Calu3 (cell line): ENCODE data around the gene URM1. TPM values are rescaled to one million over a fixed set of nuclear protein-coding genes. Genes with fewer than 3 reads are reported as not detected.

ENCODE experiments used
- BruUV-seq: library from RNA; stranded (reverse); fragments of 400-500 nt; replicated peaks from 2 replicates; lab custom pipeline; 2021; lab: Mats Ljungman, UMichigan
- CTCF ChIA-PET: fragments of 300-600 bp; sonication (Branson Sonifier 250); formaldehyde crosslinking; loops from one replicate; lab custom pipeline; 2022; ENCODE audit warnings: antibody characterized with exemption; lab: Charles Lee
- DNase-seq: peaks from one replicate; pipeline ENCODE4 v3.0.0; 2022
- H3K27ac Mint-ChIP-seq: one replicate; pipeline ENCODE4 v1.8.0; 2022; ENCODE audit warnings: mixed read lengths; ENCODE audit not compliant: unreplicated experiment
- H3K27me3 Mint-ChIP-seq: one replicate; pipeline ENCODE4 v1.8.0; 2022; ENCODE audit warnings: mixed read lengths; ENCODE audit not compliant: unreplicated experiment
- H3K36me3 Mint-ChIP-seq: one replicate; pipeline ENCODE4 v1.8.0; 2022; ENCODE audit warnings: mild to moderate bottlenecking, moderate library complexity, mixed read lengths; ENCODE audit not compliant: insufficient read depth, unreplicated experiment
- H3K4me1 Mint-ChIP-seq: one replicate; pipeline ENCODE4 v1.8.0; 2022; ENCODE audit warnings: mild to moderate bottlenecking, low read depth, mixed read lengths; ENCODE audit not compliant: unreplicated experiment
- H3K4me3 Mint-ChIP-seq: one replicate; pipeline ENCODE4 v1.8.0; 2022; ENCODE audit warnings: mild to moderate bottlenecking, low read depth, moderate library complexity, mixed read lengths; ENCODE audit not compliant: unreplicated experiment
- H3K9me3 Mint-ChIP-seq: one replicate; pipeline ENCODE4 v1.8.0; 2022; ENCODE audit warnings: low read depth, mixed read lengths; ENCODE audit not compliant: unreplicated experiment
- intact Hi-C: fragments of 100-400 bp; cut with micrococcal nuclease; formaldehyde crosslinking; loops from one replicate; pipeline ENCODE4 v1.10.0; 2022; ENCODE audit not compliant: unreplicated experiment
- total RNA-seq: library from RNA; stranded (reverse); gene quantifications from 2 replicates; pipeline ENCODE4 v1.2.3, GENCODE V29; 2022
- TF ChIP-seq, protein P1 (sequence below): fragments of 200-600 bp; IDR thresholded peaks from one replicate; pipeline ENCODE4 v1.8.0; 2022; ENCODE audit warnings: antibody characterized with exemption; ENCODE audit not compliant: unreplicated experiment

URM1 gene
- total RNA-seq, 1 experiment from 2014 or later: 38.6 TPM

DNA sequence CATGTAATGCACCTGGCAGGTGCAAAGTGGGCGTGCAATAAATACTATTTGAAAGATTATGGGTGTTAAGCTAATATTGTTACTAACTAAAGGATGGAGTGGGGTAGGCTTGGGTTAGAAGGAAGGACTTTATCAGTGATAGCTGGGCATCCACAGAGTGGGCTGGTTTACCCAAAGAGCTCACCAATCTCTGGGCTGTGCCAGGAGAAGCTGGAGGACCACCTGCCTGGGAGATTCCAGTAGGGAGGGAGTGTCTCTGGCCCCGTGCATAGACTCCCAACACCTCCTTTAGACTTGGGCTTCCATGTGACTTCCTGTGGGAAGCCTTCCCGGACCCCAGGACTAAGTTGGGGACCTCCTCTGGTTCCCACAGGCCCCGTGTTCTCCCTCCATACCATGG is 5.6 kb upstream of the URM1 start:
- CTCF ChIA-PET: no interaction called here
- H3K27ac Mint-ChIP-seq: no peak overlapping the region
- H3K4me3 Mint-ChIP-seq: no peak overlapping the region

DNA sequence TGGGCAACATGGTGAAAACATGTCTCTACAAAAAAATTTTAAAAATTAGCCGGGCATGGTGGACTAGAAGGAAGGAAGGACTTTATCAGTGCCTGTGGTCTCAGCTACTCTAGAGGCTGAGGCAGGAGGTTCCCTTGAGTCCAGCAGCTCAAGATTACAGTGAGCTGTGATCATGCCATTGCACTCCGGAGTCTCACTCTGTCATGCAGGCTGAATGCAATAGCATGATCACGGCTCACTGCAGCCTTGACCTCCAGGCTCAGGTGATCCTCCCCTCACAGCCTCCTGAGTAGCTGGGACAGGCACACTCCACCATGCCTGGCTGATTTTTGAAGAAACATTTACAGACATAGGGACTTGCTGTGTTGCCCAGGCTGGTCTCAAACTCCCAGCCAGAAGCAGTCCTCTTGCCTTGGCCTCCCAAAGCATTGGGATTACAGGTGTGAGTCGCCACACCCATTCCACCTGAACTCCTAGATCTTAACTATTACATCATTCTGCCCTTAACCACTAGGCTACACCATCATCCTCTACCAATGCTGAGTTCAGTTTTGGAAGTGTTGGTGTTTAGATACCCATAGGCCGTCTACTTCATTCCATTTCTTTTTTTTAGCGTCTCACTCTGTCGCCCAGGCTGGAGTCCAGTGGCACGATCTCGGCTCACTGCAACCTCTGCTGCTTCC is 2.0 kb upstream of the URM1 start:
- DNase-seq: no peak
- Mint-ChIP-seq H3K36me3 (peaks cover 22% of the 10 kb centered on the region), H3K27ac (no peak overlapping the region), H3K4me1 (peaks cover 32% of the 10 kb centered on the region), H3K9me3 (no peaks in the 10 kb centered on the region), H3K27me3 (no peaks in the 10 kb centered on the region), H3K4me3 (no peak overlapping the region)
- CTCF ChIA-PET: interaction anchor here (2.7 kb wide), 1 partner anchor 7 kb away, joined by 8 read pairs; no protein-coding TSS in a partner anchor
- intact Hi-C loops: no loop called here
- TF ChIP-seq, protein P1, sequence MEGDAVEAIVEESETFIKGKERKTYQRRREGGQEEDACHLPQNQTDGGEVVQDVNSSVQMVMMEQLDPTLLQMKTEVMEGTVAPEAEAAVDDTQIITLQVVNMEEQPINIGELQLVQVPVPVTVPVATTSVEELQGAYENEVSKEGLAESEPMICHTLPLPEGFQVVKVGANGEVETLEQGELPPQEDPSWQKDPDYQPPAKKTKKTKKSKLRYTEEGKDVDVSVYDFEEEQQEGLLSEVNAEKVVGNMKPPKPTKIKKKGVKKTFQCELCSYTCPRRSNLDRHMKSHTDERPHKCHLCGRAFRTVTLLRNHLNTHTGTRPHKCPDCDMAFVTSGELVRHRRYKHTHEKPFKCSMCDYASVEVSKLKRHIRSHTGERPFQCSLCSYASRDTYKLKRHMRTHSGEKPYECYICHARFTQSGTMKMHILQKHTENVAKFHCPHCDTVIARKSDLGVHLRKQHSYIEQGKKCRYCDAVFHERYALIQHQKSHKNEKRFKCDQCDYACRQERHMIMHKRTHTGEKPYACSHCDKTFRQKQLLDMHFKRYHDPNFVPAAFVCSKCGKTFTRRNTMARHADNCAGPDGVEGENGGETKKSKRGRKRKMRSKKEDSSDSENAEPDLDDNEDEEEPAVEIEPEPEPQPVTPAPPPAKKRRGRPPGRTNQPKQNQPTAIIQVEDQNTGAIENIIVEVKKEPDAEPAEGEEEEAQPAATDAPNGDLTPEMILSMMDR: no peak
- BruUV-seq: no TSS peak

More for the DNA sequence above, 5.6 kb upstream of the URM1 start:
- H3K4me1 Mint-ChIP-seq: peaks cover 16% of the 10 kb centered on the region
- intact Hi-C loops: no loop called here
- TF ChIP-seq, protein P1: no peak
- DNase-seq: no peak
- H3K9me3 Mint-ChIP-seq: no peaks in the 10 kb centered on the region
- H3K27me3 Mint-ChIP-seq: no peaks in the 10 kb centered on the region
- BruUV-seq: no TSS peak
- peaks cover 14% of the 10 kb centered on the region for H3K36me3 Mint-ChIP-seq

DNA sequence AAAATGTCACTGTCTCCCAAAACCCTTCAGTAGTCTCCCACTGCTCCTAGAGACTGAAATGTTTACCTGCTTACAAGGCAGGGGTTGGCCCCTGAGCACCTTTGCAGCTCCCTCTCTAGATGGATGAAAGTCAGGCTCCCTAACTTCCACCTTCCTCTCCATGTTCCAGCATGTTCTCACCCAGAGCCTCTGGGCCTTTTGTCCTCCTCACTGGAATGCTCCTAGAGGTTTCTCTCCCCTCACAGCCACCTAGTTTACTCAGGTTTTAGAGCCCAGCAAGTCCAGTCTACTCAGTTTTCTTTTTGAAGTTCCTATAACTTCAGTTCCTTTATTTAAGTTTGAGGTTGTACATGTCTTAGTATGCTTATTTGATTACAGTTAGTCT is 815 bp upstream of the URM1 start:
- H3K4me1 Mint-ChIP-seq: peaks cover 32% of the 10 kb centered on the region
- H3K27me3 Mint-ChIP-seq: no peaks in the 10 kb centered on the region
- no TSS peak for BruUV-seq
- CTCF ChIA-PET: interaction anchor here (2.7 kb wide), 1 partner anchor 8 kb away, joined by 8 read pairs; no protein-coding TSS in a partner anchor
- H3K4me3 Mint-ChIP-seq: peak overlapping the region; percentile 79
- no peaks in the 10 kb centered on the region for H3K9me3 Mint-ChIP-seq
- TF ChIP-seq, protein P1: no peak
- DNase-seq: no peak
- peaks cover 22% of the 10 kb centered on the region for H3K36me3 Mint-ChIP-seq
- intact Hi-C loops: no loop called here
- peak overlapping the region; percentile 95 for H3K27ac Mint-ChIP-seq

DNA sequence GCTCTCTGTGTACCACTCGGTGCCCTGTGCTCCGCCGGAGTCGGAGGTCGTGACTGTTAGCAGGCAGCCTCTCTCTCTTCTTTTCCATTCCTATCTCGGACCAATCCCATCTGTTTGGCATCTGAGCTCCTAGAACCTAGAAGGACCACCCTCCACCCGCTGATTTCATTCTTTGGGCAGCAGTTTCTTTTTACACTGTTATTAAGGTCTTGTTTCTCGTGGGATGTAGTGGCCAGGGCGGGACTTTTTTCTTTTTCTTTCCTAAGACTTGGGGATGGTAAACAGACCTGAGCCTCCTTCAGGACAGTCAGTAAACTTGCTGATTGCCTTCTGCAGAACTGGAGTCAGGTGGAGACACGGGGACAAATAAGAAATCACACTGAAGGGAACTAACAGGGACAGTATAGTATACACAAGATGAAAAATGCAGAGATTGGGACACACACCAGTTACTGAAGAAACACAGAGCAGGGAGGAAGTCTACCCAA is 500 bp downstream of the URM1 start:
- CTCF ChIA-PET: interaction anchor here (0.7 to 2.7 kb wide), 3 partner anchors 10 to 129 kb away, joined by 3 to 8 read pairs (median 4); no protein-coding TSS in a partner anchor
- BruUV-seq: TSS peak; percentile 73
- peaks cover 32% of the 10 kb centered on the region for H3K4me1 Mint-ChIP-seq
- peaks cover 22% of the 10 kb centered on the region for H3K36me3 Mint-ChIP-seq
- H3K27ac Mint-ChIP-seq: peak overlapping the region; percentile 95
- no peak for DNase-seq
- intact Hi-C loops: no loop called here
- H3K4me3 Mint-ChIP-seq: peak overlapping the region; percentile 79
- TF ChIP-seq, protein P1: no peak
- H3K9me3 Mint-ChIP-seq: no peaks in the 10 kb centered on the region
- H3K27me3 Mint-ChIP-seq: no peaks in the 10 kb centered on the region
